K562 (cell line): ENCODE measurements around the gene HMGCLL1. TPM values are rescaled to one million over a fixed set of nuclear protein-coding genes. Genes with fewer than 3 reads are reported as not detected.

Experiments used
- ATAC-seq: fragments of 200-7000 bp; cut with Tn5 transposase; 3 replicates; pipeline ENCODE4 v1.9.1; 2020; ENCODE audit warnings: moderate library complexity
- BruUV-seq: library from RNA; stranded (reverse); fragments of 400-500 nt; replicated peaks from 2 replicates; lab custom pipeline; 2021; lab: Mats Ljungman, UMichigan
- CTCF ChIA-PET: fragments of 300-600 bp; formaldehyde crosslinking; extraction: SDS; loops from one replicate; lab custom pipeline; 2021; ENCODE audit warnings: low intra/inter-chr PET ratio; lab: Yijun Ruan, JAX
- POLR2A ChIA-PET: fragments of 300-600, 350-650 bp; sonication (Branson Sonifier 250); formaldehyde crosslinking; extraction: SDS; loops from one replicate; lab custom pipeline; 2021; ENCODE audit warnings: antibody characterized with exemption, inconsistent platforms; lab: Yijun Ruan, JAX
- DNase-seq, 4 experiments: peaks; one replicate each; pipeline versions ENCODE4 v3.0.0 to v3.0.0-alpha.2; 2011 to 2018; ENCODE audit warnings: low spot score in 3 of 4, mixed read lengths in 3 of 4; ENCODE audit errors: extremely low read depth in 1 of 4
- FAIRE-seq: peaks from 2 replicates; lab custom pipeline; 2011; peaks lifted over from hg19 to GRCh38; lab: Jason Lieb, UNC
- H2AFZ ChIP-seq: 2 replicates; pipeline ENCODE4 v1.6.0; 2011; ENCODE audit warnings: low read depth, low read length, control low read depth, inconsistent platforms
- H3K27ac ChIP-seq: fragments of 200-600 bp; 3 replicates; pipeline ENCODE4 v1.8.0; 2011; ENCODE audit warnings: low read depth, mild to moderate bottlenecking, control low read depth, inconsistent platforms, low read length, moderate library complexity, mixed read lengths; ENCODE audit errors: extremely low read depth
- H3K27me3 ChIP-seq, 2 experiments: fragments of 300-600 bp in 1 of 2; 2 replicates in 1 of 2; 3 replicates in 1 of 2; pipeline versions ENCODE4 v1.6.0 to v1.8.0; 2011; ENCODE audit warnings: inconsistent platforms in 2 of 2, low read length in 2 of 2, mild to moderate bottlenecking in 1 of 2, mixed read lengths in 1 of 2, moderate library complexity in 1 of 2; ENCODE audit not compliant: control insufficient read depth in 2 of 2, insufficient read depth in 2 of 2
- H3K36me3 ChIP-seq: fragments of 300-600 bp; 3 replicates; pipeline ENCODE4 v1.8.0; 2011; ENCODE audit warnings: mild to moderate bottlenecking, low read length, inconsistent platforms; ENCODE audit not compliant: control insufficient read depth, insufficient read depth
- H3K4me1 ChIP-seq, 2 experiments: fragments of 200-600 bp in 1 of 2; replicated peaks in 1 of 2; 2 replicates in 1 of 2; 3 replicates in 1 of 2; pipeline versions ENCODE4 v1.5.1 to v1.8.0; 2011; ENCODE audit warnings: inconsistent platforms in 2 of 2, low read length in 2 of 2, mild to moderate bottlenecking in 1 of 2, mixed read lengths in 1 of 2, moderate library complexity in 1 of 2; ENCODE audit not compliant: control insufficient read depth in 2 of 2, insufficient read depth in 2 of 2
- H3K4me2 ChIP-seq: 2 replicates; pipeline ENCODE4 v1.6.1; 2011; ENCODE audit warnings: low read length, control low read depth, inconsistent platforms, mixed read lengths; ENCODE audit not compliant: insufficient read depth
- H3K4me3 ChIP-seq: fragments of 200-600 bp; sonication (generic), shearing (Covaris generic); 2 replicates; pipeline ENCODE4 v1.5.1; 2016; ENCODE audit warnings: control low read depth, inconsistent platforms
- H3K79me2 ChIP-seq: fragments of 200-600 bp; 3 replicates; pipeline ENCODE4 v1.8.0; 2011; ENCODE audit warnings: low read length, inconsistent platforms; ENCODE audit not compliant: control insufficient read depth, insufficient read depth
- H3K9ac ChIP-seq, 2 experiments: 2 replicates each; pipeline versions ENCODE4 v1.6.0 to v1.6.1; 2011; ENCODE audit warnings: low read depth in 2 of 2, low read length in 2 of 2, control low read depth in 1 of 2, inconsistent platforms in 1 of 2, mild to moderate bottlenecking in 1 of 2, mixed read lengths in 1 of 2; ENCODE audit not compliant: insufficient read depth in 1 of 2
- H3K9me1 ChIP-seq: one replicate; pipeline ENCODE4 v1.6.0; 2011; ENCODE audit warnings: inconsistent platforms, mild to moderate bottlenecking, low read length, moderate library complexity; ENCODE audit not compliant: control insufficient read depth, insufficient read depth
- H3K9me3 ChIP-seq: replicated peaks from 2 replicates; pipeline ENCODE4 v1.5.1; 2011; ENCODE audit warnings: low read depth, low read length, inconsistent platforms; ENCODE audit not compliant: control insufficient read depth, insufficient read depth
- H4K20me1 ChIP-seq: replicated peaks from 2 replicates; pipeline ENCODE4 v1.6.1; 2011; ENCODE audit warnings: low read length, inconsistent platforms, mixed read lengths; ENCODE audit not compliant: control insufficient read depth, insufficient read depth
- DIDO1 ChIP-seq: fragments of 450-650 bp; IDR thresholded peaks from 2 replicates; pipeline ENCODE4 v1.6.1; 2016; ENCODE audit warnings: low read depth, missing biosample characterization, missing genetic modification characterization
- FOXP4 ChIP-seq: sonication (generic); formaldehyde crosslinking; IDR thresholded peaks from 2 replicates; pipeline ENCODE4 v1.8.0; 2022; ENCODE audit warnings: mild to moderate bottlenecking, missing genetic modification reagents, borderline replicate concordance
- HMGN3 ChIP-seq: IDR thresholded peaks from 2 replicates; pipeline ENCODE4 v1.6.1; 2011; ENCODE audit warnings: borderline replicate concordance, low read depth, mild to moderate bottlenecking, mixed read lengths, low read length; ENCODE audit not compliant: insufficient read length; ENCODE audit errors: extremely low read depth
- MBD2 ChIP-seq: sonication (generic); IDR thresholded peaks from 2 replicates; pipeline ENCODE4 v1.6.1; 2016; ENCODE audit warnings: low read depth, borderline replicate concordance
- SAFB2 ChIP-seq: fragments of 200-400 bp; formaldehyde crosslinking; IDR thresholded peaks from 2 replicates; pipeline ENCODE4 v1.6.1; 2018; ENCODE audit warnings: borderline replicate concordance, low read length, low read depth, moderate library complexity; ENCODE audit not compliant: severe bottlenecking
- YBX1 ChIP-seq: fragments of 450-650 bp; IDR thresholded peaks from 2 replicates; pipeline ENCODE4 v1.7.1; 2016; ENCODE audit warnings: mild to moderate bottlenecking
- ZNF75A ChIP-seq: fragments of 450-650 bp; formaldehyde crosslinking; IDR thresholded peaks from 2 replicates; pipeline ENCODE4 v1.4.0; 2020; ENCODE audit warnings: mild to moderate bottlenecking
- WGBS: fragments of 100-300 bp; shearing (Covaris generic); methylation state at CpG from one replicate; pipeline ENCODE4 v1.1.6; 2016; ENCODE audit warnings: low coverage, mixed read lengths; ENCODE audit not compliant: insufficient coverage; ENCODE audit errors: missing lambda C conversion rate; 5-methylcytosine and 5-hydroxymethylcytosine counted together
- in situ Hi-C: fragments of 300-500 bp; cut with MboI; formaldehyde crosslinking; loops from 4 replicates; pipeline ENCODE4 v1.15.0; 2018; ENCODE audit warnings: inconsistent platforms, mixed read lengths
- intact Hi-C: fragments of 100-400 bp; cut with micrococcal nuclease; formaldehyde crosslinking; loops from 2 replicates; pipeline ENCODE4 v1.14.2; 2022
- polyA plus RNA-seq, 8 experiments: library from polyadenylated mRNA; depleted of rRNA in 4 of 8; stranded (reverse) in 5 of 8; unstranded in 3 of 8; fragments of >200 nt; fragmentation: Nextera tagmentation in 2 of 8; fragmentation: Illumina TruSeq in 1 of 8; extraction: Ambion mirVana in 2 of 8; extraction: Trizol in 1 of 8; gene quantifications; 2 replicates each; pipeline versions ENCODE4 v1.2.1 to v1.2.3, GENCODE V29; 2011 to 2014; ENCODE audit warnings: inconsistent platforms in 1 of 8, missing spikeins in 1 of 8
- total RNA-seq, 7 experiments: library from RNA; depleted of rRNA in 6 of 7; stranded (reverse); fragments of >200 nt in 6 of 7; fragmentation: Illumina TruSeq in 2 of 7; extraction: Trizol in 2 of 7; gene quantifications; 2 replicates each; pipeline versions ENCODE4 v1.2.1 to v1.2.3, GENCODE V29; 2011 to 2021; ENCODE audit warnings: low replicate concordance in 1 of 7
- TF ChIP-seq, protein P1 (sequence below): sonication (generic); formaldehyde crosslinking; IDR thresholded peaks from 2 replicates; pipeline ENCODE4 v1.8.0; 2023; ENCODE audit warnings: mild to moderate bottlenecking, missing genetic modification reagents
- TF ChIP-seq, protein P2 (sequence below): fragments of 450-650 bp; IDR thresholded peaks from 2 replicates; pipeline ENCODE4 v1.6.1; 2016; ENCODE audit warnings: antibody characterized with exemption
- TF ChIP-seq, protein P3 (sequence below): fragments of 450-650 bp; formaldehyde crosslinking; conservative IDR thresholded peaks from 2 replicates; pipeline ENCODE4 v1.4.0; 2022; ENCODE audit warnings: mild to moderate bottlenecking, missing genetic modification characterization

Gene HMGCLL1
- total and polyA plus RNA-seq, 9 of the 15 experiments (the other 6 are each of a cell fraction or from before 2014, with no cell fraction given) = not detected

- TF ChIP-seq, protein P1, sequence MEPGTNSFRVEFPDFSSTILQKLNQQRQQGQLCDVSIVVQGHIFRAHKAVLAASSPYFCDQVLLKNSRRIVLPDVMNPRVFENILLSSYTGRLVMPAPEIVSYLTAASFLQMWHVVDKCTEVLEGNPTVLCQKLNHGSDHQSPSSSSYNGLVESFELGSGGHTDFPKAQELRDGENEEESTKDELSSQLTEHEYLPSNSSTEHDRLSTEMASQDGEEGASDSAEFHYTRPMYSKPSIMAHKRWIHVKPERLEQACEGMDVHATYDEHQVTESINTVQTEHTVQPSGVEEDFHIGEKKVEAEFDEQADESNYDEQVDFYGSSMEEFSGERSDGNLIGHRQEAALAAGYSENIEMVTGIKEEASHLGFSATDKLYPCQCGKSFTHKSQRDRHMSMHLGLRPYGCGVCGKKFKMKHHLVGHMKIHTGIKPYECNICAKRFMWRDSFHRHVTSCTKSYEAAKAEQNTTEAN = no peak
Observed at GRCh38 chr6:55578537-55579363, at the start of gene HMGCLL1 (continued).

DNA sequence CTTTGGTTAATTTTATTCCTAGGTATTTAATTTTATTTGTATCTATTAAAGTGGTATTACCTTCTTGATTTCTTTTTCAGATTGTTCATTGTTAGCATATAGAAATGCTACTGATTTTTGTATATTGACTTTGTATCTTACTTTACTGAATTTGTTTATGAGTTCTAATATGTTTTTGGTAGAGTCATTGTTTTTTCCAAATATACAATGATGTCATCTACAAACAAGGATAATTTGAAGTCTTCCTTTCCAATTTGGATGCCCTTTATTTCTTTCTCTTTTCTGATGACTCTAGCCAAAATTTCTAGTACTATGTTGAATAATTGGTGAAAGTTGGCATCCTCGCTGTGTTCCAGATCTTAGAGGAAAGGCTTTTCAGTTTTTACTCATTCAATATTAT lies 43.0 kb upstream of the HMGCLL1 start:
- no peak overlapping the region for H3K4me2 ChIP-seq
- H3K4me3 ChIP-seq = no peak overlapping the region
- no peak overlapping the region for H2AFZ ChIP-seq
- no peaks in the 10 kb centered on the region for H4K20me1 ChIP-seq
- no TSS peak for BruUV-seq
- ATAC-seq (no peak), DNase-seq (no peak), FAIRE-seq (no peak)
- H3K27me3 ChIP-seq = no peaks in the 10 kb centered on the region
- no peaks in the 10 kb centered on the region for H3K36me3 ChIP-seq
- in situ Hi-C loops (no loop called here), intact Hi-C loops (no loop called here)
- no peak overlapping the region for H3K9ac ChIP-seq
- ChIA-PET POLR2A (no interaction called here), CTCF (no interaction called here)
- 0% methylated on average over 1 of the region's 1 CpG for WGBS
- H3K79me2 ChIP-seq = no peaks in the 10 kb centered on the region
- no peaks in the 10 kb centered on the region for H3K4me1 ChIP-seq
- no peaks in the 10 kb centered on the region for H3K9me1 ChIP-seq
- no peaks in the 10 kb centered on the region for H3K9me3 ChIP-seq
- no peak overlapping the region for H3K27ac ChIP-seq
- TF ChIP-seq YBX1 = no peak
- TF ChIP-seq, protein P2, sequence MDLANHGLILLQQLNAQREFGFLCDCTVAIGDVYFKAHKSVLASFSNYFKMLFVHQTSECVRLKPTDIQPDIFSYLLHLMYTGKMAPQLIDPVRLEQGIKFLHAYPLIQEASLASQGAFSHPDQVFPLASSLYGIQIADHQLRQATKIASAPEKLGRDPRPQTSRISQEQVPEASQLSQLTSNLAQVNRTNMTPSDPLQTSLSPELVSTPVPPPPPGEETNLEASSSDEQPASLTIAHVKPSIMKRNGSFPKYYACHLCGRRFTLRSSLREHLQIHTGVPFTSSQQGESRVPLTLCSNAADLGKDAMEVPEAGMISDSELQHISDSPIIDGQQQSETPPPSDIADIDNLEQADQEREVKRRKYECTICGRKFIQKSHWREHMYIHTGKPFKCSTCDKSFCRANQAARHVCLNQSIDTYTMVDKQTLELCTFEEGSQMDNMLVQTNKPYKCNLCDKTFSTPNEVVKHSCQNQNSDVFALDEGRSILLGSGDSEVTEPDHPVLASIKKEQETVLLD = no peak
- no peak for TF ChIP-seq DIDO1 (tag)
- no peak for TF ChIP-seq HMGN3
- TF ChIP-seq, protein P3, sequence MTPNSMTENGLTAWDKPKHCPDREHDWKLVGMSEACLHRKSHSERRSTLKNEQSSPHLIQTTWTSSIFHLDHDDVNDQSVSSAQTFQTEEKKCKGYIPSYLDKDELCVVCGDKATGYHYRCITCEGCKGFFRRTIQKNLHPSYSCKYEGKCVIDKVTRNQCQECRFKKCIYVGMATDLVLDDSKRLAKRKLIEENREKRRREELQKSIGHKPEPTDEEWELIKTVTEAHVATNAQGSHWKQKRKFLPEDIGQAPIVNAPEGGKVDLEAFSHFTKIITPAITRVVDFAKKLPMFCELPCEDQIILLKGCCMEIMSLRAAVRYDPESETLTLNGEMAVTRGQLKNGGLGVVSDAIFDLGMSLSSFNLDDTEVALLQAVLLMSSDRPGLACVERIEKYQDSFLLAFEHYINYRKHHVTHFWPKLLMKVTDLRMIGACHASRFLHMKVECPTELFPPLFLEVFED (CRISPR knock-in tag) = no peak
- no peak for TF ChIP-seq MBD2
- TF ChIP-seq FOXP4 (CRISPR knock-in tag) = no peak
- no peak for TF ChIP-seq ZNF75A
- TF ChIP-seq SAFB2 = no peak
